ENCODE data around the gene NOTCH1. TPM values are rescaled to one million over a fixed set of nuclear protein-coding genes. Genes with fewer than 3 reads are reported as not detected.

Gene NOTCH1
- total and polyA plus RNA-seq, 2 of the 8 experiments (the other 6 are each of a cell fraction or from before 2014, with no cell fraction given), result 6.9 to 55.6 TPM

- no peak for TF ChIP-seq CHD7 (IDR thresholded peaks at IDR 0.05; ENCODE audit: insufficient replicate concordance, low read length)
- TF ChIP-seq RAD21 (IDR thresholded peaks at IDR 0.05 in 1 of 2, conservative IDR thresholded peaks at IDR 0.05 in 1 of 2; ENCODE audit: low read depth in 2 of 2, low read length in 2 of 2), result no peak
Observed at GRCh38 chr9:136585531-136586120, 39.8 kb upstream of the NOTCH1 start (continued).
